OCI-LY3 (cell line): ENCODE measurements around the gene TMEM91.

Source experiments
- EZH2phosphoT487 ChIP-seq: fragments of 200-600 bp; shearing (Covaris generic); IDR thresholded peaks from 2 replicates; pipeline ENCODE4 v1.6.1; 2018; ENCODE audit warnings: antibody characterized with exemption, mixed run types, low read depth
- TF ChIP-seq, protein P1 (sequence below): fragments of 200-600, 300-600 bp; sonication (generic); IDR thresholded peaks from 2 replicates; pipeline ENCODE4 v1.5.1; 2014; ENCODE audit warnings: antibody characterized with exemption, low read length, low read depth

DNA sequence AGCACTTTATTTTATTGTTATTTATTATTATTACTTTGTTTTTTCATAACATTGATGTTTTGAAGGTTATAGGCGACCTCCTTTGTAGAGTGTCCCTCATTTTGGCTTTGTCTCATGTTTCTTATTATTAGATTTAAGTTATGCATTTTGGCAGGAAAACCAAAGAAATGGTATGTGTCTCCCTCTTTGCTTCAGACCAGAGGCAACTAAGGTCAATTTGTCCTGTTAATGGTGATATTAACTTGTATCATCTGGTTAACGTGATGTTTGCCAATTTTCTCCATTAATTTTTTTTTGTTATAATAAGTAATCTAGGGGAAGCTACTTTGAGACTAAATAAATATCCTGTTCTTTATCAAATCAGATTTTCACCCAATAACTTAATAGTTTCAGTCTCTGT is 3.8 kb upstream of the TMEM91 start:
- no peak for TF ChIP-seq EZH2phosphoT487
- TF ChIP-seq, protein P1, sequence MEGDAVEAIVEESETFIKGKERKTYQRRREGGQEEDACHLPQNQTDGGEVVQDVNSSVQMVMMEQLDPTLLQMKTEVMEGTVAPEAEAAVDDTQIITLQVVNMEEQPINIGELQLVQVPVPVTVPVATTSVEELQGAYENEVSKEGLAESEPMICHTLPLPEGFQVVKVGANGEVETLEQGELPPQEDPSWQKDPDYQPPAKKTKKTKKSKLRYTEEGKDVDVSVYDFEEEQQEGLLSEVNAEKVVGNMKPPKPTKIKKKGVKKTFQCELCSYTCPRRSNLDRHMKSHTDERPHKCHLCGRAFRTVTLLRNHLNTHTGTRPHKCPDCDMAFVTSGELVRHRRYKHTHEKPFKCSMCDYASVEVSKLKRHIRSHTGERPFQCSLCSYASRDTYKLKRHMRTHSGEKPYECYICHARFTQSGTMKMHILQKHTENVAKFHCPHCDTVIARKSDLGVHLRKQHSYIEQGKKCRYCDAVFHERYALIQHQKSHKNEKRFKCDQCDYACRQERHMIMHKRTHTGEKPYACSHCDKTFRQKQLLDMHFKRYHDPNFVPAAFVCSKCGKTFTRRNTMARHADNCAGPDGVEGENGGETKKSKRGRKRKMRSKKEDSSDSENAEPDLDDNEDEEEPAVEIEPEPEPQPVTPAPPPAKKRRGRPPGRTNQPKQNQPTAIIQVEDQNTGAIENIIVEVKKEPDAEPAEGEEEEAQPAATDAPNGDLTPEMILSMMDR, result no peak
